Liver (tissue), 9 donors: ENCODE measurements around the gene ACACB. TPM values are rescaled to one million over a fixed set of nuclear protein-coding genes. Genes with fewer than 3 reads are reported as not detected.

Source experiments
- DNase-seq: peaks from one replicate; pipeline ENCODE4 v3.0.0-alpha.2; 2017; ENCODE audit warnings: low spot score
- H3K27ac ChIP-seq, 2 donors: one replicate each; pipeline ENCODE4 v1.7.0; 2013; ENCODE audit warnings: inconsistent platforms in 2 of 2, low read length in 2 of 2, control low read depth in 1 of 2, low read depth in 1 of 2, mild to moderate bottlenecking in 1 of 2
- H3K27me3 ChIP-seq, 4 donors: one replicate each; pipeline versions ENCODE4 v1.6.1 to v1.7.0; 2013; ENCODE audit warnings: low read length in 3 of 4, inconsistent platforms in 1 of 4, mild to moderate bottlenecking in 1 of 4, moderate library complexity in 1 of 4; ENCODE audit not compliant: control insufficient read depth in 4 of 4, insufficient read depth in 4 of 4
- H3K36me3 ChIP-seq, 4 donors: one replicate each; pipeline versions ENCODE4 v1.6.1 to v1.7.0; 2013; ENCODE audit warnings: low read length in 3 of 4, mild to moderate bottlenecking in 3 of 4, low read depth in 1 of 4, moderate library complexity in 1 of 4; ENCODE audit not compliant: control insufficient read depth in 4 of 4, insufficient read depth in 3 of 4
- H3K4me1 ChIP-seq, 4 donors: one replicate each; pipeline versions ENCODE4 v1.6.1 to v1.7.0; 2013; ENCODE audit warnings: low read length in 3 of 4, mild to moderate bottlenecking in 3 of 4, moderate library complexity in 1 of 4; ENCODE audit not compliant: control insufficient read depth in 4 of 4, insufficient read depth in 4 of 4
- H3K4me3 ChIP-seq, 3 donors: one replicate each; pipeline versions ENCODE4 v1.6.1 to v1.7.0; 2013; ENCODE audit warnings: low read length in 3 of 3, control low read depth in 1 of 3, low read depth in 1 of 3, mild to moderate bottlenecking in 1 of 3
- H3K9ac ChIP-seq, 2 donors: one replicate each; pipeline ENCODE4 v1.7.0; 2013; ENCODE audit warnings: low read length in 2 of 2, mild to moderate bottlenecking in 2 of 2, moderate library complexity in 2 of 2, control low read depth in 1 of 2, low read depth in 1 of 2
- H3K9me3 ChIP-seq, 4 donors: one replicate each; pipeline versions ENCODE4 v1.6.1 to v1.7.0; 2013; ENCODE audit warnings: low read length in 3 of 4; ENCODE audit not compliant: control insufficient read depth in 4 of 4
- CTCF ChIP-seq: fragments of 150-350 bp; IDR thresholded peaks from 2 replicates; pipeline ENCODE4 v1.5.1; 2017; ENCODE audit warnings: improper control_type of control experiment, low read depth, low read length; ENCODE audit not compliant: missing input control
- EGR1 ChIP-seq, 2 donors: IDR thresholded peaks; 2 replicates each; pipeline ENCODE4 v1.6.1; 2016 to 2018; ENCODE audit warnings: antibody characterized with exemption in 2 of 2, low read depth in 2 of 2
- FOXA1 ChIP-seq: IDR thresholded peaks from 2 replicates; pipeline ENCODE4 v1.6.1; 2016; ENCODE audit warnings: antibody characterized with exemption
- FOXA2 ChIP-seq: IDR thresholded peaks from 2 replicates; pipeline ENCODE4 v1.6.1; 2016; ENCODE audit warnings: antibody characterized with exemption
- GABPA ChIP-seq, 2 donors: IDR thresholded peaks in 1 of 2; conservative IDR thresholded peaks in 1 of 2; 2 replicates each; pipeline ENCODE4 v1.6.1; 2016; ENCODE audit warnings: antibody characterized with exemption in 2 of 2, mild to moderate bottlenecking in 1 of 2, moderate library complexity in 1 of 2
- HNF4A ChIP-seq, 2 donors: conservative IDR thresholded peaks; 2 replicates each; pipeline ENCODE4 v1.6.1; 2016; ENCODE audit warnings: antibody characterized with exemption in 2 of 2, mild to moderate bottlenecking in 2 of 2
- HNF4G ChIP-seq: IDR thresholded peaks from 2 replicates; pipeline ENCODE4 v1.6.1; 2016; ENCODE audit warnings: antibody characterized with exemption
- JUND ChIP-seq, 2 donors: IDR thresholded peaks; 2 replicates each; pipeline ENCODE4 v1.6.1; 2016; ENCODE audit warnings: antibody characterized with exemption in 2 of 2
- MAX ChIP-seq: IDR thresholded peaks from 2 replicates; pipeline ENCODE4 v1.6.1; 2016; ENCODE audit warnings: antibody characterized with exemption
- NR2F2 ChIP-seq: IDR thresholded peaks from 2 replicates; pipeline ENCODE4 v1.6.1; 2016; ENCODE audit warnings: antibody characterized with exemption
- RAD21 ChIP-seq, 2 donors: IDR thresholded peaks; 2 replicates each; pipeline ENCODE4 v1.6.1; 2016; ENCODE audit warnings: antibody characterized with exemption in 2 of 2, mild to moderate bottlenecking in 2 of 2
- REST ChIP-seq: IDR thresholded peaks from 2 replicates; pipeline ENCODE4 v1.6.1; 2016; ENCODE audit warnings: antibody characterized with exemption, mild to moderate bottlenecking
- RXRA ChIP-seq, 2 donors: IDR thresholded peaks; 2 replicates each; pipeline ENCODE4 v1.6.1; 2017 to 2018; ENCODE audit warnings: antibody characterized with exemption in 2 of 2, mild to moderate bottlenecking in 1 of 2
- SP1 ChIP-seq: IDR thresholded peaks from 2 replicates; pipeline ENCODE4 v1.6.1; 2018; ENCODE audit warnings: antibody characterized with exemption, mild to moderate bottlenecking
- TAF1 ChIP-seq: conservative IDR thresholded peaks from 2 replicates; pipeline ENCODE4 v1.6.1; 2016; ENCODE audit warnings: antibody characterized with exemption, mild to moderate bottlenecking
- YY1 ChIP-seq: IDR thresholded peaks from 2 replicates; pipeline ENCODE4 v1.6.1; 2016; ENCODE audit warnings: antibody characterized with exemption, mild to moderate bottlenecking
- WGBS: extraction: QIAGEN DNeasy Blood & Tissue Kit; methylation state at CpG from one replicate; pipeline ENCODE4 v1.1.7; 2013; 5-methylcytosine and 5-hydroxymethylcytosine counted together
- polyA plus RNA-seq, 2 donors: library from polyadenylated mRNA; stranded (reverse) in 1 of 2; unstranded in 1 of 2; fragments of 200-250 nt in 1 of 2; fragments of >200 nt in 1 of 2; fragmentation: Nextera tagmentation in 1 of 2; extraction: Ambion mirVana in 1 of 2; gene quantifications; one replicate each; pipeline versions ENCODE4 v1.2.1 to v1.2.3, GENCODE V29; 2013 to 2015
- total RNA-seq, 2 donors: library from RNA; depleted of rRNA; stranded (reverse); fragments of >200 nt; gene quantifications; one replicate each; pipeline ENCODE4 v1.2.3, GENCODE V29; 2014
- TF ChIP-seq, protein P1 (sequence below): IDR thresholded peaks from 2 replicates; pipeline ENCODE4 v1.6.1; 2016; ENCODE audit warnings: antibody characterized with exemption
- TF ChIP-seq, protein P2 (sequence below): IDR thresholded peaks from 2 replicates; pipeline ENCODE4 v1.6.1; 2016; ENCODE audit warnings: antibody characterized with exemption
- donor health status: healthy.
- donor health status: healthy.
- donor health status: healthy.
- donor health status: healthy.
- donor health status: healthy.

Gene ACACB
- total and polyA plus RNA-seq, 4 donors = 12.9 to 288 (median 52.1) TPM

- 95% methylated on average over 20 of the region's 20 CpGs for WGBS
- no peak for DNase-seq
- TF ChIP-seq RXRA (IDR thresholded peaks at IDR 0.05) (no peak), SP1 (no peak), MAX (no peak), FOXA2 (no peak), YY1 (no peak), GABPA (IDR thresholded peaks at IDR 0.05 in 1 of 2, conservative IDR thresholded peaks at IDR 0.05 in 1 of 2) (no peak), EGR1 (IDR thresholded peaks at IDR 0.05; ENCODE audit: low read depth in 2 of 2) (no peak), REST (no peak), HNF4A (conservative IDR thresholded peaks at IDR 0.05) (no peak), NR2F2 (no peak), HNF4G (no peak), RAD21 (IDR thresholded peaks at IDR 0.05) (no peak), TAF1 (no peak), JUND (IDR thresholded peaks at IDR 0.05) (no peak), CTCF (no peak)
- TF ChIP-seq, protein P1, sequence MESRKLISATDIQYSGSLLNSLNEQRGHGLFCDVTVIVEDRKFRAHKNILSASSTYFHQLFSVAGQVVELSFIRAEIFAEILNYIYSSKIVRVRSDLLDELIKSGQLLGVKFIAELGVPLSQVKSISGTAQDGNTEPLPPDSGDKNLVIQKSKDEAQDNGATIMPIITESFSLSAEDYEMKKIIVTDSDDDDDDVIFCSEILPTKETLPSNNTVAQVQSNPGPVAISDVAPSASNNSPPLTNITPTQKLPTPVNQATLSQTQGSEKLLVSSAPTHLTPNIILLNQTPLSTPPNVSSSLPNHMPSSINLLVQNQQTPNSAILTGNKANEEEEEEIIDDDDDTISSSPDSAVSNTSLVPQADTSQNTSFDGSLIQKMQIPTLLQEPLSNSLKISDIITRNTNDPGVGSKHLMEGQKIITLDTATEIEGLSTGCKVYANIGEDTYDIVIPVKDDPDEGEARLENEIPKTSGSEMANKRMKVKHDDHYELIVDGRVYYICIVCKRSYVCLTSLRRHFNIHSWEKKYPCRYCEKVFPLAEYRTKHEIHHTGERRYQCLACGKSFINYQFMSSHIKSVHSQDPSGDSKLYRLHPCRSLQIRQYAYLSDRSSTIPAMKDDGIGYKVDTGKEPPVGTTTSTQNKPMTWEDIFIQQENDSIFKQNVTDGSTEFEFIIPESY = no peak
- TF ChIP-seq, protein P2, sequence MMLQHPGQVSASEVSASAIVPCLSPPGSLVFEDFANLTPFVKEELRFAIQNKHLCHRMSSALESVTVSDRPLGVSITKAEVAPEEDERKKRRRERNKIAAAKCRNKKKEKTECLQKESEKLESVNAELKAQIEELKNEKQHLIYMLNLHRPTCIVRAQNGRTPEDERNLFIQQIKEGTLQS = no peak
These were observed 168.0 kb downstream of the ACACB start for GRCh38 chr12:109284392-109284791.

GRCh38 chr12:109286252-109286651, 169.9 kb downstream of the ACACB start:
- DNase-seq = no peak
- no peak overlapping the region for H3K27ac ChIP-seq
- TF ChIP-seq REST (no peak), HNF4A (conservative IDR thresholded peaks at IDR 0.05) (no peak), RXRA (IDR thresholded peaks at IDR 0.05) (no peak), YY1 (no peak), JUND (IDR thresholded peaks at IDR 0.05) (no peak), MAX (no peak), SP1 (no peak), CTCF (no peak), RAD21 (IDR thresholded peaks at IDR 0.05) (no peak), FOXA1 (no peak), HNF4G (no peak)

More at GRCh38 chr12:109284392-109284791, 168.0 kb downstream of the ACACB start:
- no peak overlapping the region for H3K27ac ChIP-seq
- peaks cover 0 to 4% (median 1%) of the 10 kb centered on the region in 4 donors for H3K4me1 ChIP-seq
- no peak overlapping the region for H3K9ac ChIP-seq
- no peaks in the 10 kb centered on the region for H3K9me3 ChIP-seq
- H3K36me3 ChIP-seq = no peaks in the 10 kb centered on the region
- no peak overlapping the region for H3K4me3 ChIP-seq
- no peaks in the 10 kb centered on the region for H3K27me3 ChIP-seq

More at GRCh38 chr12:109286252-109286651, 169.9 kb downstream of the ACACB start:
- no peak overlapping the region for H3K9ac ChIP-seq
- H3K9me3 ChIP-seq = no peaks in the 10 kb centered on the region
- H3K4me3 ChIP-seq = no peak overlapping the region
- H3K4me1 ChIP-seq = no peaks in the 10 kb centered on the region
- H3K27me3 ChIP-seq = no peaks in the 10 kb centered on the region
- H3K36me3 ChIP-seq = no peaks in the 10 kb centered on the region
